Suprapubic skin (tissue), 4 donors: Measurements from ENCODE around the gene COX7B2.

Source experiments
- CTCF ChIP-seq, 2 donors: fragments of 200-600 bp in 1 of 2; fragments of 450-650 bp in 1 of 2; sonication (generic) in 1 of 2; IDR thresholded peaks; one replicate each; pipeline ENCODE4 v1.5.1; 2016 to 2019; ENCODE audit warnings: antibody characterized with exemption in 2 of 2, mild to moderate bottlenecking in 1 of 2, moderate library complexity in 1 of 2
- EP300 ChIP-seq: sonication (generic); formaldehyde crosslinking; IDR thresholded peaks from one replicate; pipeline ENCODE4 v1.6.1; 2017; ENCODE audit warnings: antibody characterized with exemption
- POLR2A ChIP-seq, 2 donors: fragments of 450-650 bp; IDR thresholded peaks; one replicate each; pipeline ENCODE4 v1.6.1; 2017; ENCODE audit warnings: antibody characterized with exemption in 2 of 2, mild to moderate bottlenecking in 2 of 2, moderate library complexity in 2 of 2
- POLR2AphosphoS5 ChIP-seq, 3 donors: sonication (generic); formaldehyde crosslinking; IDR thresholded peaks; one replicate each; pipeline ENCODE4 v1.6.1; 2017; ENCODE audit warnings: antibody characterized with exemption in 3 of 3

GRCh38 chr4:46890056-46890455 is 19.0 kb downstream of the COX7B2 start:
- no peak for TF ChIP-seq CTCF (IDR thresholded peaks at IDR 0.05)
- no peak for TF ChIP-seq POLR2AphosphoS5 (IDR thresholded peaks at IDR 0.05)
- no peak for TF ChIP-seq POLR2A (IDR thresholded peaks at IDR 0.05)
- no peak for TF ChIP-seq EP300
